C4-2B (cell line): ENCODE data around the gene COMMD4.

Source experiments
- ZFX ChIP-seq: fragments of 450-650 bp; IDR thresholded peaks from 2 replicates; pipeline ENCODE4 v1.6.1; 2017
- TF ChIP-seq, protein P1 (sequence below): fragments of 450-650 bp; conservative IDR thresholded peaks from 2 replicates; pipeline ENCODE4 v1.5.1; 2017; ENCODE audit warnings: mild to moderate bottlenecking

DNA sequence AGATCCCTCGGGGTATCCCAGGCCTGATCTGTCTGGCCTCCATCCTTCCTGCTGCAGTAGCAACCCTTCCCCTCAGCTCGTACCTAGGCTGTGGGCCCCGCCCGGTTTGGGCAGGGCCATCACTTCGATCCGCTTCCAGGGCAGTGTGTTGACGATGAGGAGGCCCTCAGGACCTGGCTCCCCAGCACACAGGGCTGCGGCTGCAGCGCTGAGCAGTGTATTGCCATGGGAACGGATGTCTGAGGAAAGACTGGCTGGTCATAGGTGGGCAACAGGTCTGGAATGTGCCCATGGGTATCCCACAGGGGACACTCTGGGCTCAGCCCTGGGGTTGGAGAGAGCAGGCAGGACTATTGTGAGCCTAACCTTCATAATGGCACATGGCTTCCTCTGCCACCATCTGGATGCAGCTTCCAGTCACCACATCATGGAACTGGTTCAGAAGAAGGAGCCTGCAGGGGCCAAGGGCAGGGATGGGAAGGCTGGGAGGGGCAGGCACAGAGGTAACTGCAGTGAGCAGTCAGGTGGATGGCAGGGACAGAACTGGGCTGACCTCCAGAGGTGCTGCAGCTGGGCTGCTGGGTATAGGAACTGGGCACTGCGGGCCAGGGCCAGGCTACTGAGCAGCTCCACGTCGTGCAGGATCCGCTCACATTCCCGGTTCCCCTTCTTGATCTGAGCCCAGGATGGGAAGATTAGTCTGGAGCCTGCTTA lies 23.8 kb downstream of the COMMD4 start:
- TF ChIP-seq, protein P1, sequence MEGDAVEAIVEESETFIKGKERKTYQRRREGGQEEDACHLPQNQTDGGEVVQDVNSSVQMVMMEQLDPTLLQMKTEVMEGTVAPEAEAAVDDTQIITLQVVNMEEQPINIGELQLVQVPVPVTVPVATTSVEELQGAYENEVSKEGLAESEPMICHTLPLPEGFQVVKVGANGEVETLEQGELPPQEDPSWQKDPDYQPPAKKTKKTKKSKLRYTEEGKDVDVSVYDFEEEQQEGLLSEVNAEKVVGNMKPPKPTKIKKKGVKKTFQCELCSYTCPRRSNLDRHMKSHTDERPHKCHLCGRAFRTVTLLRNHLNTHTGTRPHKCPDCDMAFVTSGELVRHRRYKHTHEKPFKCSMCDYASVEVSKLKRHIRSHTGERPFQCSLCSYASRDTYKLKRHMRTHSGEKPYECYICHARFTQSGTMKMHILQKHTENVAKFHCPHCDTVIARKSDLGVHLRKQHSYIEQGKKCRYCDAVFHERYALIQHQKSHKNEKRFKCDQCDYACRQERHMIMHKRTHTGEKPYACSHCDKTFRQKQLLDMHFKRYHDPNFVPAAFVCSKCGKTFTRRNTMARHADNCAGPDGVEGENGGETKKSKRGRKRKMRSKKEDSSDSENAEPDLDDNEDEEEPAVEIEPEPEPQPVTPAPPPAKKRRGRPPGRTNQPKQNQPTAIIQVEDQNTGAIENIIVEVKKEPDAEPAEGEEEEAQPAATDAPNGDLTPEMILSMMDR, result no peak
- TF ChIP-seq ZFX, result no peak
